Endometrial microvascular endothelial cells (primary cell): ENCODE measurements around the gene C2CD4C. TPM values are rescaled to one million over a fixed set of nuclear protein-coding genes. Genes with fewer than 3 reads are reported as not detected.
"Not testable (repeated sequence)": the region's sequence is repeated elsewhere in the genome, so short reads cannot be mapped to it uniquely, and the experiment has no call there.

Source experiments
- in situ Hi-C: cut with HindIII; loops from 2 replicates; pipeline ENCODE4 v1.10.0; 2017; ENCODE audit warnings: low sequenced_read_pairs, low pct_unique_long_range_greater_than_20kb; ENCODE audit errors: inconsistent ontology term
- total RNA-seq: library from RNA; depleted of rRNA; stranded (reverse); fragments of >200 nt; gene quantifications from one replicate; pipeline ENCODE4 v1.2.3, GENCODE V29; 2015; ENCODE audit errors: inconsistent ontology term

C2CD4C gene, protein sequence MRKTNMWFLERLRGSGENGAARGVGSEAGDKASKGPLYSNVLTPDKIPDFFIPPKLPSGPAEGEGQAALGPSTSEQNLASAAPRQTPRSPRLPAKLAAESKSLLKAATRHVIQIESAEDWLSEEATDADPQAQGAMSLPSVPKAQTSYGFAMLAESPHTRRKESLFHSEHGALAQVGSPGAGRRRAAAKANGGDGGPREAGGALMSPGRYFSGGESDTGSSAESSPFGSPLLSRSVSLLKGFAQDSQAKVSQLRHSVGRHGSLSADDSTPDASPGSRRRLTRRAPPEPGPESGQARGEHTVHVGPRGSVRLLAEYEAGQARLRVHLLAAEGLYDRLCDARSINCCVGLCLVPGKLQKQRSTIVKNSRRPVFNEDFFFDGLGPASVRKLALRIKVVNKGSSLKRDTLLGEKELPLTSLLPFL
- not detected for total RNA-seq

- in situ Hi-C loops: no loop called here
Measured at GRCh38 chr19:408902-409515, at the start of gene C2CD4C. TSS of gene C2CD4C (minus strand) at chr19:409147. CDS start at chr19:408361, 786 bp downstream.

- in situ Hi-C loops: no loop called here
Measured at GRCh38 chr19:458091-459042, 49.4 kb upstream of the C2CD4C start.

DNA sequence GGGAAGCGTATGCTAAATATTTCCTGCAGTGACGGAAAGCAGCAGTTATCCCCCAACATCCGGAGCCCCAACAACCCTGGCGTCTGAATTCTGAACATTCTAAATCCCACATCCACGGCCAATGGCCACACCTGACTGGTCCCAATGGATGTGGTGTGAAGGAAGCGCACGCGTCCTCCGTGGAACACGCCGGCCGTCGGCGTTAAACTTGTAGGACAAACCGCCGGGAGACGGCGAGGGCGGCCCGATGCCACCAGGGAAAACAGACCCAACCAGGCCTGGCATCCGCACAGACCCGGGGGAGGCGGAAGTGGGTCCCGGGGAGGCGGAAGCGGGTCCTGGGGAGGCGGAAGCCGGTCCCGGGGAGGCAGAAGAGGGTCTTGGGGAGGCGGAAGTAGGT lies 48.7 kb upstream of the C2CD4C start:
- in situ Hi-C loops: no loop called here

DNA sequence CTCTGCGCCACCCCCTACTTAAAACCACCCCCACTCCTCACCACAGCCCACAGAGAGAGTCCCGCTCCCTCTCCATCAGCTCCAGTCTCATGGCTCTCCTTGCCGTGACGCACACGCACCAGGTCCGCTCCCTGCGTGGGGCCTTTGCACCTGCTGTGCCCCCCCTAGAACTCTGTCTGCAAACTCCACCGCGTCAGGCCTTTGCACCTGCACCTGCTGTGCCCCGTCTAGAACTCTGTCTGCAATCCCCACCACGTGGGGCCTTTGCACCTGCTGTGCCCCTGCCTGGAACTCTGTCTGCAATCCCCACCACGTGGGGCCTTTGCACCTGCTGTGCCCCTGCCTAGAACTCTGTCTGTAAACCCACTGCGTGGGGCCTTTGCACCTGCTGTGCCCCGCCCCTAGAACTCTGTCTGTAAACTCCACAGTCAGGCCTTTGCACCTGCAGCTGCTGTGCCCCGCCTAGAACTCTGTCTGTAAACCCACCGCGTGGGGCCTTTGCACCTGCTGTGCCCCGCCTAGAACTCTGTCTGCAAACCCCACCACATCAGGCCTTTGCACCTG lies 47.7 kb upstream of the C2CD4C start:
- in situ Hi-C loops: no loop called here

DNA sequence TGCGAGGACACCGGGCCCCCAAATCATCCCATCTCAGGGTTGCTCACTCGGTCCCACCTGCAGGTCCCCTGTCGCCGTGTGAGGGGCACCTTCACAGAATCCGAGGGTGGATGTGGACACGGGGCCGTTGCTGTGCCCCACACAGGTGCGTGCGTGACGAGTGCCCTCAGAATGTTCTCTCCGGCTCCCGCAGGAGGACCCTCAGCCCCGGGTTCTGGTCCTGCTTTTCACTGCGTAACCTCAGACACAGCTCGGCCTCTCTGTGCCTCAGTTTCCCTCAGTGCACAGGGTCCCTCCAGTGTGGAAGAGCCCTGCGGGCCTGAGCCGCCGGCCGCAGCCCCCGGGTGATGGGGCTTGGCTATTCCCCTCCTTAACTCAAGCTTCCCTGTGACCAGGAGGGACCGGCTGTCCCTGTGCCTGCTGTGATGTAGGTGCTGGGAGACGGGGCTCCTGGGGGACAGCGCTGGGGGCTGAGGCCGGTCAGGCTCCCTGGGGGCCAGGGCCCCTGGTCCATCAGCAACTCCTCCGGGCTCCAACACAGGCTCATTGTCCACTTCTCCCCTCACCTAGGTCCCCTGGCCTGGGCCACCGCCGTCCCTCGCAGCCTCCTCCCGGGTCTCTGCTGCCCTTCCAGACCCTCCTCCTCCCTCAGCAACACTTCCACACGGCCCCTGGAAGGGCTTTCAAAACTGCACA lies 47.1 kb upstream of the C2CD4C start:
- in situ Hi-C loops: no loop called here

DNA sequence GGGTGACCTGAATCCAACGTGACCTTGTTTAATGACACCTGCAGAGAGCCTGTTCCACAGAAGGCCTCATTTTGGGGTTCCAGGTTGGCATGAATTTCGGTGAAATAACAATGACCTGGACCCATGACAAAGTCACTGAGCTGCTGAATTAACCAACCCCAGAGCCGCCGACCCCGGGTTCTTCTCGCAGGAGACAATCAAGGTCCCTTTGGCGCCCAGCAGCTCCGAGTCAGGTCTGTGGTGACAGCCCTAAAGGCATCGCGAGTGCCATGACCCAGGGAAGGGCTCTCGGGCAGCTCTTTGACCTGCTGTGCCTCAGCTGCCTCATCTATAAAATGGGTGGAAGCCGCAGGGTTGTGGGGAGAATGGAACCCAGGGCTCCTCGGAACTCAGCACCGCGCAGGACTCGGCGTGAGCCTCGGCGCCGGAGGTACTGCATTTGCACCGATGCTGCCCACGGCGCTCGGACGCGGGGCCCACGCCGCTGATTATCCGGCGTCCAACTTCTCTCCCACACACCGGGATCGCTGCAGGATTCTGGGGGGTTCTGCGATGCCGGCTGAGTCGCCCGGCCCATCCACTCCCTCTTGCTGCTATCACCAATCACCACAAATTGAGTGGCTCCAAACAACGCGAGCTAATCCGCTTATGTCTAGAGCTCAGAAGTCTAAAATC lies 46.2 kb upstream of the C2CD4C start:
- in situ Hi-C loops: no loop called here

GRCh38 chr19:453606-454005 lies 44.7 kb upstream of the C2CD4C start:
- in situ Hi-C loops: no loop called here

DNA sequence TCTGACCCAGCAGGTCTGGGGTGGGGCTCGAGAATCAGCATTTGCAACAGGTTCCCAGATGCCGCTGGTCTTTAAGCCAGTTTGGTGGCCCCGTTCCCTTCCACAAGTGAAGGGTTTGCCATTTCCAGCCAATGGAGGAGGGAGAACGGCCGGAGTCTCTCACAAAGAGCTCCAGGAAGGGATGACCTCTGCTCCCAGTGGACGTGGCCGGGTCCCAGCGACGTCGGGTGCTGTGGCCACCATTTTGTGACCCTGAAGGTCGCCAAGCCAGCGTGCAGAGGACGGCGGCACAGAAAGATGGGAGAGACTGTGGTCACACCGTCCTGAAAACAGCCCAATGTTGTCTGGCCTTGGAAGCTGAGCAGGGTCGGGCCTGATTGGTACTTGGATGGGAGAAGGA lies 43.9 kb upstream of the C2CD4C start:
- in situ Hi-C loops: no loop called here

GRCh38 chr19:450912-451481 lies 42.0 kb upstream of the C2CD4C start:
- in situ Hi-C loops: not testable (repeated sequence)

- in situ Hi-C loops: no loop called here
Measured at GRCh38 chr19:449916-450315, 41.0 kb upstream of the C2CD4C start.

DNA sequence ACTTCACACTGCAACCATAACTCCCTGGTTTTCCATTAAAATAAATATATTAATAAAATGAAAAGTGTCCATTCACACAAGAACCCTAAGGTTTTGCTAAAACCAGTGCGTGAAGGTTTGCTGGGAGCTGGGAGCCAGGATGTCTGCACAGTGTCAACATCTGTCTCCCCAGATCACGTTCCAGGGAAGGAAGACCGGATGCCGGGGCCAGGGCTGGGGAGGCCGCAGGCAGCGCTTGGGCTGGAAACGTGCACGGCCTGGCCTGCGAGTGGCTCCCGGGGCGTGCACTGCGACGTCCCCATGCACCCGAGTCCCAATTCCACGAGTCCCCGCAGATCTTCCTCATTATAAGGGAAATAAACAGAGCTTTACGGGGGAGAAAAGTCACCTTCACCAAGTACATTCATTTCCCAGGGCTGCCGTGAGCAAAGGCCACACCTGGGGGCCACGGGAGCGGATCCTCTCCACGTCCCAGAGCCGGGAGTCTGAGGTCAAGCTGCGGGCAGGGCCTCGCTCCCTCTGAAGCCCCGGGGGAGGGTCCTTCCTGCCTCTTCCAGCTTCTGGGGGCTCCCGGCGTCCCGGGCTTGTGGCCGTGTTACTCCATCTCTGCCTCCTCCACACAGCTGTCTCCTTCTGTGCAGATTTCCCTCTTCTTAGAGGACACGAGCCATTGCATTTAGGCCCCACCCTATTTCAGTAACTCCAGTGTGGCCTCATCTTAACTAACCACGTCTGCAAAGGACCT lies 39.0 kb upstream of the C2CD4C start:
- in situ Hi-C loops: no loop called here

DNA sequence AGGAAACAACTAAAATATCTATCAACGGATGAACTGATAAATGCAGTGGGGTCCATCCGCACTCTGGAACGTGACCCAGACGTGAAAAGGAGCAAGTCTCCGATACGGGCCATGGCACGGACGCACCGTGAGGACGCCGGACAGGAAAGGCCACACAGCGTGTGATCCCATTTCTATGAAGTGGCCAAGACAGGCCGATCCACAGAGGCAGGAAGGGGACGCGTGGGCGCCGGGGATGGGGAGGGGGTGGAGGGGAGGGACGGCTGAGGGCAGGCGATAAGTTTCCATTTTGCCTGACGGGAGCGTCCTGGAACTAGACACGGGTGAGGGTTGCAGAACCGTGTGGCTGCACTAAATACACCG lies 38.1 kb upstream of the C2CD4C start:
- in situ Hi-C loops: no loop called here

GRCh38 chr19:444677-445210 lies 35.8 kb upstream of the C2CD4C start:
- in situ Hi-C loops: no loop called here

DNA sequence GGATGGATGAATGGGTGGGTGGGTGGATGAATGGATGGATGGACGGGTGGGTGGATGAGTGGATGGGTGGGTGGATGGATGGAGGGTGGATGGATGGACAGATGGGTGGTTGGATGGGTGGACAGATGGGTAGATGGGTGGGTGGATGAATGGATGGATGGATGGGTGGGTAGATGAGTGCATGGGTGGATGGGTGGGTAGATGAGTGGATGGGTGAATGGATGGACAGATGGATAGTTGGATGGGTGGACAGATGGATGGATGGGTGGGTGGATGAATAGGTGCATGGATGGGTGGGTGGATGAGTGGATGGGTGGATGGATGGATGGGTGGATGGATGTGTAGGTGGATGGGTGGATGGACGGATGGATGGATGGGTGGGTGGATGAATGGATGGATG lies 34.1 kb upstream of the C2CD4C start:
- in situ Hi-C loops: no loop called here

GRCh38 chr19:442085-442484 lies 33.1 kb upstream of the C2CD4C start:
- in situ Hi-C loops: no loop called here

GRCh38 chr19:441213-441836 lies 32.4 kb upstream of the C2CD4C start:
- in situ Hi-C loops: no loop called here
